H9 (cell line): ENCODE measurements around the gene ADAMTS2. TPM values are rescaled to one million over a fixed set of nuclear protein-coding genes. Genes with fewer than 3 reads are reported as not detected.

ENCODE experiments used
- DNase-seq: peaks from one replicate; pipeline ENCODE4 v3.0.0-alpha.2; 2017
- H2AFZ ChIP-seq: one replicate; pipeline ENCODE4 v1.6.1; 2013; ENCODE audit warnings: mild to moderate bottlenecking, low read length, control low read depth, moderate library complexity
- H2AK5ac ChIP-seq: 2 replicates; pipeline ENCODE4 v1.6.1; 2013; ENCODE audit warnings: low read length, control low read depth, mixed read lengths; ENCODE audit not compliant: insufficient read length
- H2BK120ac ChIP-seq: one replicate; pipeline ENCODE4 v1.6.1; 2013; ENCODE audit warnings: low read depth, mild to moderate bottlenecking, low read length, control low read depth, inconsistent platforms; ENCODE audit not compliant: poor library complexity, severe bottlenecking
- H2BK12ac ChIP-seq: 2 replicates; pipeline ENCODE4 v1.6.1; 2013; ENCODE audit warnings: low read length, control low read depth, mixed read lengths, low read depth; ENCODE audit not compliant: insufficient read length
- H2BK15ac ChIP-seq: 2 replicates; pipeline ENCODE4 v1.6.1; 2013; ENCODE audit warnings: low read depth, low read length, control low read depth
- H2BK20ac ChIP-seq: one replicate; pipeline ENCODE4 v1.6.1; 2013; ENCODE audit warnings: low read depth, mild to moderate bottlenecking, low read length, control low read depth, inconsistent platforms; ENCODE audit not compliant: poor library complexity, severe bottlenecking
- H2BK5ac ChIP-seq: 2 replicates; pipeline ENCODE4 v1.6.1; 2013; ENCODE audit warnings: low read length, control low read depth, mixed read lengths; ENCODE audit not compliant: insufficient read length
- H3K14ac ChIP-seq: 2 replicates; pipeline ENCODE4 v1.6.1; 2013; ENCODE audit warnings: low read length, control low read depth; ENCODE audit not compliant: insufficient read depth
- H3K18ac ChIP-seq: 2 replicates; pipeline ENCODE4 v1.6.1; 2013; ENCODE audit warnings: low read depth, mild to moderate bottlenecking, mixed read lengths, low read length, control low read depth; ENCODE audit not compliant: insufficient read length
- H3K23ac ChIP-seq: 2 replicates; pipeline ENCODE4 v1.6.1; 2013; ENCODE audit warnings: low read length, control low read depth, mixed read lengths, low read depth; ENCODE audit not compliant: insufficient read length
- H3K23me2 ChIP-seq: 2 replicates; pipeline ENCODE4 v1.6.1; 2013; ENCODE audit warnings: low read depth, mild to moderate bottlenecking, mixed read lengths, low read length, control low read depth; ENCODE audit not compliant: insufficient read length, poor library complexity, severe bottlenecking
- H3K27ac ChIP-seq: 2 replicates; pipeline ENCODE4 v1.5.1; 2013; ENCODE audit warnings: low read length, control low read depth, mixed read lengths, low read depth; ENCODE audit not compliant: insufficient read length
- H3K27me3 ChIP-seq: 2 replicates; pipeline ENCODE4 v1.6.1; 2013; ENCODE audit warnings: low read length, control low read depth, inconsistent platforms; ENCODE audit not compliant: insufficient read depth
- H3K4ac ChIP-seq: 2 replicates; pipeline ENCODE4 v1.6.1; 2013; ENCODE audit warnings: low read depth, mild to moderate bottlenecking, control low read depth, inconsistent platforms, low read length, moderate library complexity
- H3K4me1 ChIP-seq: 2 replicates; pipeline ENCODE4 v1.6.1; 2013; ENCODE audit warnings: low read length, control low read depth, inconsistent platforms; ENCODE audit not compliant: insufficient read depth
- H3K4me2 ChIP-seq: 2 replicates; pipeline ENCODE4 v1.6.1; 2013; ENCODE audit warnings: low read length, control low read depth, mixed read lengths; ENCODE audit not compliant: insufficient read length, insufficient read depth
- H3K56ac ChIP-seq: 2 replicates; pipeline ENCODE4 v1.6.1; 2013; ENCODE audit warnings: low read depth, mild to moderate bottlenecking, mixed read lengths, low read length, control low read depth; ENCODE audit not compliant: insufficient read length
- H3K79me1 ChIP-seq: 2 replicates; pipeline ENCODE4 v1.6.1; 2013; ENCODE audit warnings: low read depth, mild to moderate bottlenecking, moderate library complexity, low read length, control low read depth, inconsistent platforms; ENCODE audit not compliant: insufficient read depth, poor library complexity, severe bottlenecking
- H3K79me2 ChIP-seq: 2 replicates; pipeline ENCODE4 v1.6.1; 2013; ENCODE audit warnings: low read length, control low read depth, inconsistent platforms; ENCODE audit not compliant: insufficient read depth
- H3K9ac ChIP-seq: 2 replicates; pipeline ENCODE4 v1.6.1; 2013; ENCODE audit warnings: low read length, control low read depth, mixed read lengths; ENCODE audit not compliant: insufficient read length; ENCODE audit errors: extremely low read depth
- H3K9me3 ChIP-seq: one replicate; pipeline ENCODE4 v1.6.1; 2013; ENCODE audit warnings: low read depth, low read length, inconsistent platforms; ENCODE audit not compliant: control insufficient read depth
- H3T11ph ChIP-seq: one replicate; pipeline ENCODE4 v1.6.1; 2013; ENCODE audit warnings: mild to moderate bottlenecking, low read length, control low read depth, inconsistent platforms
- H4K20me1 ChIP-seq: one replicate; pipeline ENCODE4 v1.6.1; 2013; ENCODE audit not compliant: control insufficient read depth, insufficient read length, insufficient read depth
- H4K5ac ChIP-seq: 2 replicates; pipeline ENCODE4 v1.6.1; 2013; ENCODE audit warnings: low read depth, mild to moderate bottlenecking, mixed read lengths, low read length, control low read depth; ENCODE audit not compliant: insufficient read length
- H4K8ac ChIP-seq: replicated peaks from 2 replicates; pipeline ENCODE4 v1.6.1; 2013; ENCODE audit warnings: low read length, control low read depth, mixed read lengths, low read depth; ENCODE audit not compliant: insufficient read length
- H4K91ac ChIP-seq: 2 replicates; pipeline ENCODE4 v1.6.1; 2013; ENCODE audit warnings: low read depth, mild to moderate bottlenecking, moderate library complexity, mixed read lengths, low read length, control low read depth; ENCODE audit not compliant: insufficient read length
- H3K27ac Mint-ChIP-seq, 3 experiments: 2 replicates in 2 of 3; 3 replicates in 1 of 3; pipeline ENCODE4 v1.8.0; 2020 to 2021; ENCODE audit warnings: mixed read lengths in 3 of 3, mild to moderate bottlenecking in 1 of 3, moderate library complexity in 1 of 3
- H3K27me3 Mint-ChIP-seq: 2 replicates; pipeline ENCODE4 v1.8.0; 2021; ENCODE audit warnings: low read depth, mild to moderate bottlenecking, moderate library complexity, mixed read lengths
- H3K36me3 Mint-ChIP-seq, 3 experiments: 2 replicates in 2 of 3; 3 replicates in 1 of 3; pipeline ENCODE4 v1.8.0; 2020 to 2021; ENCODE audit warnings: low read depth in 3 of 3, mixed read lengths in 3 of 3; ENCODE audit not compliant: insufficient read depth in 1 of 3
- H3K4me1 Mint-ChIP-seq, 2 experiments: 2 replicates each; pipeline ENCODE4 v1.8.0; 2020; ENCODE audit warnings: mixed read lengths in 2 of 2
- H3K4me3 Mint-ChIP-seq, 2 experiments: 2 replicates in 1 of 2; 3 replicates in 1 of 2; pipeline ENCODE4 v1.8.0; 2020 to 2021; ENCODE audit warnings: mild to moderate bottlenecking in 2 of 2, mixed read lengths in 2 of 2, moderate library complexity in 1 of 2
- H3K9me3 Mint-ChIP-seq, 2 experiments: 2 replicates in 1 of 2; 3 replicates in 1 of 2; pipeline ENCODE4 v1.8.0; 2020; ENCODE audit warnings: mild to moderate bottlenecking in 2 of 2, mixed read lengths in 2 of 2, moderate library complexity in 1 of 2
- CTCF ChIP-seq: fragments of 200-600 bp; sonication (generic); conservative IDR thresholded peaks from 3 replicates; pipeline ENCODE4 v1.8.0; 2021; ENCODE audit warnings: antibody characterized with exemption, mild to moderate bottlenecking
- WGBS: extraction: QIAGEN DNeasy Blood & Tissue Kit; methylation state at CpG from one replicate; pipeline ENCODE4 v1.1.7; 2013; ENCODE audit warnings: missing lambda C conversion rate, low lambda C conversion rate, mixed read lengths; ENCODE audit not compliant: insufficient read length; ENCODE audit errors: extremely low coverage; 5-methylcytosine and 5-hydroxymethylcytosine counted together
- total RNA-seq: library from RNA; stranded (reverse); gene quantifications from 2 replicates; pipeline ENCODE4 v1.2.1, GENCODE V29; 2021

ADAMTS2 gene
- total RNA-seq, 1 experiment from 2014 or later = 5.4 TPM

- Histone ChIP-seq H2BK15ac (no peak overlapping the region), H2AFZ (no peak overlapping the region), H3T11ph (no peak overlapping the region), H2BK12ac (no peak overlapping the region), H2BK5ac (no peak overlapping the region), H3K79me1 (no peaks in the 10 kb centered on the region), H4K8ac (no peak overlapping the region), H3K4me2 (no peak overlapping the region), H2AK5ac (no peak overlapping the region), H3K27ac (no peak overlapping the region), H3K4me1 (no peaks in the 10 kb centered on the region), H4K20me1 (no peaks in the 10 kb centered on the region), H2BK120ac (no peak overlapping the region), H3K9ac (no peak overlapping the region), H3K23me2 (no peaks in the 10 kb centered on the region), H4K91ac (no peak overlapping the region), H3K4ac (no peak overlapping the region), H3K14ac (no peak overlapping the region), H3K9me3 (no peaks in the 10 kb centered on the region), H4K5ac (no peak overlapping the region), H3K18ac (no peak overlapping the region), H3K79me2 (no peaks in the 10 kb centered on the region), H2BK20ac (no peak overlapping the region), H3K23ac (no peak overlapping the region), H3K27me3 (no peaks in the 10 kb centered on the region), H3K56ac (no peak overlapping the region)
- Mint-ChIP-seq H3K4me1 (no peaks in the 10 kb centered on the region), H3K4me3 (no peak overlapping the region), H3K27ac (no peak overlapping the region), H3K27me3 (no peaks in the 10 kb centered on the region), H3K9me3 (peaks cover 15 to 80% of the 10 kb centered on the region in 2 experiments), H3K36me3 (peaks cover 0 to 17% (median 2%) of the 10 kb centered on the region in 3 experiments; a peak in 5 of 7 replicates)
- no CpG with 5 or more reads among the region's 25 CpGs for WGBS
- TF ChIP-seq CTCF = no peak
- peak; percentile 8 for DNase-seq
Measured at GRCh38 chr5:179125789-179126505, 219.3 kb downstream of the ADAMTS2 start.
